ENCODE data around the gene NRXN2.

NRXN2 gene

GRCh38 chr11:64632237-64632636 is 90.8 kb downstream of the NRXN2 start:
- Histone ChIP-seq H3K9ac (ENCODE audit: low read depth, low read length, poor library complexity, severe bottlenecking) (no peak overlapping the region), H3K4me1 (ENCODE audit: insufficient read depth, low read length, poor library complexity, severe bottlenecking) (peaks cover 35% of the 10 kb centered on the region), H3K9me2 (replicated peaks; ENCODE audit: low read depth, low read length) (no peaks in the 10 kb centered on the region), H3K27me3 (ENCODE audit: insufficient read depth, low read length, poor library complexity, severe bottlenecking) (no peaks in the 10 kb centered on the region), H3K4me3 (ENCODE audit: low read length, poor library complexity, severe bottlenecking) (no peak overlapping the region), H4K20me1 (ENCODE audit: insufficient read depth, low read length, poor library complexity, severe bottlenecking) (peaks cover 25% of the 10 kb centered on the region), H3K36me3 (ENCODE audit: insufficient read depth, low read length) (peaks cover 77% of the 10 kb centered on the region; the same call in 1 of the 2 replicates), H3K79me2 (ENCODE audit: insufficient read depth, low read length) (peaks cover 55% of the 10 kb centered on the region), H3F3A (ENCODE audit: low read depth) (no peaks in the 10 kb centered on the region), H3K9me3 (ENCODE audit: insufficient read depth, low read depth, low read length) (no peaks in the 10 kb centered on the region), H2AFZ (ENCODE audit: low read length) (no peak overlapping the region), H3K4me2 (ENCODE audit: low read depth, low read length, poor library complexity, severe bottlenecking) (no peak overlapping the region)
- TF ChIP-seq EZH2phosphoT487 (IDR thresholded peaks at IDR 0.05; ENCODE audit: borderline replicate concordance) (no peak), CTCF (conservative IDR thresholded peaks at IDR 0.05; ENCODE audit: low read length) (no peak)

- H3K79me2 ChIP-seq (ENCODE audit: insufficient read depth, low read length), result peaks cover 50% of the 10 kb centered on the region
- no peaks in the 10 kb centered on the region for H3K27me3 ChIP-seq (ENCODE audit: insufficient read depth, low read length, poor library complexity, severe bottlenecking)
Observed at GRCh38 chr11:64631675-64632074, 91.3 kb downstream of the NRXN2 start.

GRCh38 chr11:64629796-64630562 is 93.0 kb downstream of the NRXN2 start:
- Histone ChIP-seq H3K4me1 (ENCODE audit: insufficient read depth, low read length, poor library complexity, severe bottlenecking) (peaks cover 21% of the 10 kb centered on the region), H4K20me1 (ENCODE audit: insufficient read depth, low read length, poor library complexity, severe bottlenecking) (peaks cover 11% of the 10 kb centered on the region), H3K9me3 (ENCODE audit: insufficient read depth, low read depth, low read length) (no peaks in the 10 kb centered on the region), H3K36me3 (ENCODE audit: insufficient read depth, low read length) (peaks cover 95% of the 10 kb centered on the region; the same call in 1 of the 2 replicates), H3K4me2 (ENCODE audit: low read depth, low read length, poor library complexity, severe bottlenecking) (no peak overlapping the region), H3K27me3 (ENCODE audit: insufficient read depth, low read length, poor library complexity, severe bottlenecking) (no peaks in the 10 kb centered on the region), H3K9me2 (replicated peaks; ENCODE audit: low read depth, low read length) (no peaks in the 10 kb centered on the region), H3K4me3 (ENCODE audit: low read length, poor library complexity, severe bottlenecking) (no peak overlapping the region), H3K9ac (ENCODE audit: low read depth, low read length, poor library complexity, severe bottlenecking) (no peak overlapping the region), H3F3A (ENCODE audit: low read depth) (no peaks in the 10 kb centered on the region), H2AFZ (ENCODE audit: low read length) (no peak overlapping the region), H3K79me2 (ENCODE audit: insufficient read depth, low read length) (peaks cover 33% of the 10 kb centered on the region)
- TF ChIP-seq EZH2phosphoT487 (IDR thresholded peaks at IDR 0.05; ENCODE audit: borderline replicate concordance), result no peak
- peak; percentile 19; the same call in 1 of the 2 replicates for TF ChIP-seq CTCF (conservative IDR thresholded peaks at IDR 0.05; ENCODE audit: low read length)

More at GRCh38 chr11:64631675-64632074, 91.3 kb downstream of the NRXN2 start:
- Histone ChIP-seq H3K9ac (ENCODE audit: low read depth, low read length, poor library complexity, severe bottlenecking) (no peak overlapping the region), H3K36me3 (ENCODE audit: insufficient read depth, low read length) (peaks cover 83% of the 10 kb centered on the region; the same call in 1 of the 2 replicates), H3K9me3 (ENCODE audit: insufficient read depth, low read depth, low read length) (no peaks in the 10 kb centered on the region), H3F3A (ENCODE audit: low read depth) (no peaks in the 10 kb centered on the region), H2AFZ (ENCODE audit: low read length) (no peak overlapping the region), H3K4me3 (ENCODE audit: low read length, poor library complexity, severe bottlenecking) (no peak overlapping the region), H3K9me2 (replicated peaks; ENCODE audit: low read depth, low read length) (no peaks in the 10 kb centered on the region), H3K4me2 (ENCODE audit: low read depth, low read length, poor library complexity, severe bottlenecking) (no peak overlapping the region), H3K4me1 (ENCODE audit: insufficient read depth, low read length, poor library complexity, severe bottlenecking) (peaks cover 30% of the 10 kb centered on the region), H4K20me1 (ENCODE audit: insufficient read depth, low read length, poor library complexity, severe bottlenecking) (peaks cover 20% of the 10 kb centered on the region)
- TF ChIP-seq EZH2phosphoT487 (IDR thresholded peaks at IDR 0.05; ENCODE audit: borderline replicate concordance) (no peak), CTCF (conservative IDR thresholded peaks at IDR 0.05; ENCODE audit: low read length) (no peak)

All from Loucy (cell line).